Smooth muscle cell (in vitro differentiated cells): ENCODE results near the gene LUC7L2. TPM values are rescaled to one million over a fixed set of nuclear protein-coding genes. Genes with fewer than 3 reads are reported as not detected.

ENCODE experiments used
- DNase-seq: peaks from one replicate; lab custom pipeline; 2025; ENCODE audit not compliant: unreplicated experiment; lab: John Stamatoyannopoulos, UW
- H2AFZ ChIP-seq: fragments of 200-600 bp; sonication (generic); 2 replicates; pipeline ENCODE4 v1.6.0; 2016; ENCODE audit warnings: antibody characterized with exemption, low read depth, mild to moderate bottlenecking
- H3F3A ChIP-seq: fragments of 200-600 bp; sonication (generic); 2 replicates; pipeline ENCODE4 v1.6.0; 2017; ENCODE audit warnings: antibody characterized with exemption, low read depth
- H3K27ac ChIP-seq: fragments of 200-600 bp; sonication (generic); 2 replicates; pipeline ENCODE4 v1.5.1; 2016; ENCODE audit warnings: low read depth, mild to moderate bottlenecking
- H3K27me3 ChIP-seq: fragments of 200-600 bp; sonication (generic); 2 replicates; pipeline ENCODE4 v1.6.1; 2016; ENCODE audit warnings: low read depth, mild to moderate bottlenecking
- H3K36me3 ChIP-seq: fragments of 200-600 bp; sonication (generic); 2 replicates; pipeline ENCODE4 v1.5.1; 2016; ENCODE audit warnings: low read depth
- H3K4me1 ChIP-seq: fragments of 200-600 bp; sonication (generic); 2 replicates; pipeline ENCODE4 v1.5.1; 2016; ENCODE audit warnings: low read depth
- H3K4me2 ChIP-seq: fragments of 200-600 bp; sonication (generic); 2 replicates; pipeline ENCODE4 v1.6.0; 2016; ENCODE audit warnings: mild to moderate bottlenecking
- H3K4me3 ChIP-seq: fragments of 200-600 bp; sonication (generic); 2 replicates; pipeline ENCODE4 v1.5.1; 2016; ENCODE audit warnings: mild to moderate bottlenecking
- H3K79me2 ChIP-seq: fragments of 200-600 bp; sonication (generic); 2 replicates; pipeline ENCODE4 v1.6.0; 2016; ENCODE audit warnings: low read depth, mild to moderate bottlenecking
- H3K9ac ChIP-seq: fragments of 200-600 bp; sonication (generic); 2 replicates; pipeline ENCODE4 v1.6.0; 2016; ENCODE audit warnings: low read depth
- H3K9me3 ChIP-seq: fragments of 200-600 bp; sonication (generic); replicated peaks from 2 replicates; pipeline ENCODE4 v1.5.1; 2016; ENCODE audit warnings: low read depth
- H4K20me1 ChIP-seq: fragments of 200-600 bp; sonication (generic); 2 replicates; pipeline ENCODE4 v1.6.0; 2016; ENCODE audit warnings: low read depth
- CTCF ChIP-seq: fragments of 200-600 bp; sonication (generic); IDR thresholded peaks from 2 replicates; pipeline ENCODE4 v1.5.1; 2017; ENCODE audit warnings: borderline replicate concordance, mild to moderate bottlenecking, antibody characterized with exemption; ENCODE audit not compliant: insufficient read depth, poor library complexity, severe bottlenecking
- WGBS: methylation state at CpG from one replicate; pipeline ENCODE4 v1.1.7; 2016; ENCODE audit warnings: low lambda C conversion rate; 5-methylcytosine and 5-hydroxymethylcytosine counted together
- polyA plus RNA-seq: library from polyadenylated mRNA; unstranded; fragments of >200 nt; fragmentation: Nextera tagmentation; extraction: Ambion mirVana; gene quantifications from 2 replicates; pipeline ENCODE4 v1.2.1, GENCODE V29; 2016
- total RNA-seq: library from RNA; depleted of rRNA; stranded (reverse); fragments of >200 nt; gene quantifications from 2 replicates; pipeline ENCODE4 v1.2.3, GENCODE V29; 2014

The LUC7L2 gene
- total and polyA plus RNA-seq, 2 experiments from 2014 or later = 60.0 to 70.5 TPM

GRCh38 chr7:139334399-139335150 is 25.1 kb upstream of the LUC7L2 start:
- H3K27ac ChIP-seq = no peak overlapping the region
- 93% methylated on average over 4 of the region's 4 CpGs for WGBS
- H3K4me3 ChIP-seq = no peak overlapping the region
- H3K4me1 ChIP-seq = no peaks in the 10 kb centered on the region
- H3K4me2 ChIP-seq = no peak overlapping the region
- no peaks in the 10 kb centered on the region for H3K27me3 ChIP-seq
- no peaks in the 10 kb centered on the region for H3K9me3 ChIP-seq
- H2AFZ ChIP-seq = no peak overlapping the region
- H3K36me3 ChIP-seq = no peaks in the 10 kb centered on the region
- no peaks in the 10 kb centered on the region for H3K79me2 ChIP-seq
- TF ChIP-seq CTCF = no peak
- H4K20me1 ChIP-seq = no peaks in the 10 kb centered on the region
- DNase-seq = no peak
- peaks cover 8% of the 10 kb centered on the region for H3F3A ChIP-seq
- no peak overlapping the region for H3K9ac ChIP-seq

DNA sequence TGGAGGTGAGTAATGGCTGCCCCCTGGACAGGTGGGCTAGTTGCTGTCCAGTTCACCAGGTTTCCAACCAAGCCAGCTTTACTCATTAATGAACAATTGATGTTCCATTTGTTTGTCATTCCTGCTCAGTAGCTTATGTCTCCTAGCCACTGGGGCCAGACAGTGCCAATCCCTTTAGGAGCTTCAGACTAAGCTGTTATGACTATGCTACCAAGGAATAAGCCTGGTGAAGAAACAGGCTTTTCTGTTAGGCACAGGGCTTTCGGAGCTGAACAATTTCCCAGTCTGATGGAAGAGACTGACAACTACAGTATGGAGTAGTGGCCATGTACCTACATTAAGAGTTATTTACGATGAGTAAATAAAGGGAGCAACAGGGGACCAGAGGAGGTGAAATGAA is 20.7 kb upstream of the LUC7L2 start:
- H3K36me3 ChIP-seq = no peaks in the 10 kb centered on the region
- no peaks in the 10 kb centered on the region for H3K4me1 ChIP-seq
- 93% methylated on average over 2 of the region's 2 CpGs for WGBS
- no peak overlapping the region for H3K9ac ChIP-seq
- H2AFZ ChIP-seq = no peak overlapping the region
- no peaks in the 10 kb centered on the region for H3K27me3 ChIP-seq
- no peaks in the 10 kb centered on the region for H4K20me1 ChIP-seq
- no peak for DNase-seq
- no peak overlapping the region for H3K4me2 ChIP-seq
- peaks cover 13% of the 10 kb centered on the region for H3K79me2 ChIP-seq
- no peak for TF ChIP-seq CTCF
- no peak overlapping the region for H3K4me3 ChIP-seq
- no peaks in the 10 kb centered on the region for H3K9me3 ChIP-seq
- no peak overlapping the region for H3K27ac ChIP-seq
- H3F3A ChIP-seq = peaks cover 12% of the 10 kb centered on the region

- H3K4me3 ChIP-seq = peak overlapping the region; percentile 70
- H3K36me3 ChIP-seq = no peaks in the 10 kb centered on the region
- peak overlapping the region; percentile 95 for H3K27ac ChIP-seq
- no peak for DNase-seq
- peak overlapping the region; percentile 90 for H2AFZ ChIP-seq
- H3K9ac ChIP-seq = no peak overlapping the region
- peaks cover 13% of the 10 kb centered on the region for H3K79me2 ChIP-seq
- 95% methylated on average over 13 of the region's 13 CpGs for WGBS
- no peaks in the 10 kb centered on the region for H4K20me1 ChIP-seq
- no peaks in the 10 kb centered on the region for H3K4me1 ChIP-seq
- peaks cover 12% of the 10 kb centered on the region for H3F3A ChIP-seq
- H3K4me2 ChIP-seq = peak overlapping the region; percentile 56
- no peaks in the 10 kb centered on the region for H3K27me3 ChIP-seq
- TF ChIP-seq CTCF = no peak
- no peaks in the 10 kb centered on the region for H3K9me3 ChIP-seq
Measured at GRCh38 chr7:139339698-139340036, 20.0 kb upstream of the LUC7L2 start.
